ENCODE data around the gene AHNAK.

DNA sequence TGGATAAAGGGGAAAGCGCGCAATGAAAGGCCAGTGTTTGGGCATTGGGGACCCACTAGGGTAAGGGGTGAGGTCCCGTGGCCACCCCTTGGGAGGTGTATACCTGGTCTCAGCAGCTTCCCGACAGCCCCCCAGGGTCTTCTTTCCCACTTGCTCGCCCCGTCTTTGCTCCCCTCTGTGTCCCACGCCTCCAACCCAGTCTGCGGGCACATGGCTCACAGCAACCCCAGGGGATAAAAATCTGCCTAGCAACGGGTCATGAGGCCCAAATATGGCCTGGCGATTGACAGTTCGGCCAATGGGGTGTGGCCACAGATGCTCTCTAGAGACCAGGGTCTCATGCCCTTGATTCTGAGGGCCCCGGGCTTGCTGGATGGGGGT lies 41.6 kb downstream of the AHNAK start:
- TF ChIP-seq RARB (CRISPR knock-in tag; IDR thresholded peaks at IDR 0.05) (no peak), TOX (CRISPR knock-in tag; IDR thresholded peaks at IDR 0.05; ENCODE audit: borderline replicate concordance) (no peak)
- TF ChIP-seq, protein P1, sequence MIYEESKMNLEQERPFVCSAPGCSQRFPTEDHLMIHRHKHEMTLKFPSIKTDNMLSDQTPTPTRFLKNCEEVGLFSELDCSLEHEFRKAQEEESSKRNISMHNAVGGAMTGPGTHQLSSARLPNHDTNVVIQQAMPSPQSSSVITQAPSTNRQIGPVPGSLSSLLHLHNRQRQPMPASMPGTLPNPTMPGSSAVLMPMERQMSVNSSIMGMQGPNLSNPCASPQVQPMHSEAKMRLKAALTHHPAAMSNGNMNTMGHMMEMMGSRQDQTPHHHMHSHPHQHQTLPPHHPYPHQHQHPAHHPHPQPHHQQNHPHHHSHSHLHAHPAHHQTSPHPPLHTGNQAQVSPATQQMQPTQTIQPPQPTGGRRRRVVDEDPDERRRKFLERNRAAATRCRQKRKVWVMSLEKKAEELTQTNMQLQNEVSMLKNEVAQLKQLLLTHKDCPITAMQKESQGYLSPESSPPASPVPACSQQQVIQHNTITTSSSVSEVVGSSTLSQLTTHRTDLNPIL (CRISPR knock-in tag; IDR thresholded peaks at IDR 0.05; ENCODE audit: low read depth): no peak

Measured in SK-N-SH treated with all-trans-retinoic acid at 6 μM for 48 hours (cell line).